M059J (cell line): ENCODE measurements around the gene CCL3. TPM values are rescaled to one million over a fixed set of nuclear protein-coding genes. Genes with fewer than 3 reads are reported as not detected.
"Not testable (repeated sequence)": the region's sequence is repeated elsewhere in the genome, so short reads cannot be mapped to it uniquely, and the experiment has no call there.

Experiments used
- DNase-seq: peaks from one replicate; pipeline ENCODE4 v3.0.0-alpha.2; 2012; ENCODE audit warnings: low read depth
- total RNA-seq: library from RNA; depleted of rRNA; stranded (reverse); fragments of >200 nt; shearing (Covaris generic); gene quantifications from 2 replicates; pipeline ENCODE4 v1.2.3, GENCODE V29; 2014; rRNA removed

Gene CCL3
- total RNA-seq = not detected in 2 replicates

- peak; percentile 25 for DNase-seq
Measured at GRCh38 chr17:36089888-36090836, at the start of gene CCL3. Gene CCL3, minus strand, starts transcription at chr17:36090143. Its CDS starts 85 bp downstream, at chr17:36090058.

- no peak for DNase-seq
Measured at GRCh38 chr17:36136439-36136838, 46.5 kb upstream of the CCL3 start.

- DNase-seq = no peak
Measured at GRCh38 chr17:36136036-36136435, 46.1 kb upstream of the CCL3 start.

- no peak for DNase-seq
Measured at GRCh38 chr17:36135465-36135864, 45.5 kb upstream of the CCL3 start.

GRCh38 chr17:36133602-36134236, 43.8 kb upstream of the CCL3 start:
- no peak for DNase-seq

- no peak for DNase-seq
Measured at GRCh38 chr17:36132421-36132831, 42.5 kb upstream of the CCL3 start.

GRCh38 chr17:36131931-36132330, 42.0 kb upstream of the CCL3 start:
- no peak for DNase-seq

GRCh38 chr17:36131421-36131820, 41.5 kb upstream of the CCL3 start:
- DNase-seq = no peak

- no peak for DNase-seq
Measured at GRCh38 chr17:36130346-36130745, 40.4 kb upstream of the CCL3 start.

GRCh38 chr17:36129616-36130015, 39.7 kb upstream of the CCL3 start:
- DNase-seq = no peak

GRCh38 chr17:36128411-36128978, 38.6 kb upstream of the CCL3 start:
- peak; percentile 12 for DNase-seq

- no peak for DNase-seq
Measured at GRCh38 chr17:36127911-36128310, 38.0 kb upstream of the CCL3 start.

- no peak for DNase-seq
Measured at GRCh38 chr17:36127199-36127893, 37.4 kb upstream of the CCL3 start.

GRCh38 chr17:36124879-36125824, 35.2 kb upstream of the CCL3 start:
- no peak for DNase-seq

GRCh38 chr17:36123431-36123830, 33.5 kb upstream of the CCL3 start:
- DNase-seq = no peak

- not testable (repeated sequence) for DNase-seq
Measured at GRCh38 chr17:36121099-36121498, 31.2 kb upstream of the CCL3 start.

GRCh38 chr17:36120221-36120620, 30.3 kb upstream of the CCL3 start:
- DNase-seq = peak; percentile 11

- no peak for DNase-seq
Measured at GRCh38 chr17:36118477-36119353, 28.8 kb upstream of the CCL3 start.

- peak; percentile 6 for DNase-seq
Measured at GRCh38 chr17:36117505-36118382, 27.8 kb upstream of the CCL3 start.
